ENCODE data around the gene USP10. TPM values are rescaled to one million over a fixed set of nuclear protein-coding genes. Genes with fewer than 3 reads are reported as not detected.

USP10 gene
- total RNA-seq, 2 donors from 2014 or later = 148 to 149 TPM

DNA sequence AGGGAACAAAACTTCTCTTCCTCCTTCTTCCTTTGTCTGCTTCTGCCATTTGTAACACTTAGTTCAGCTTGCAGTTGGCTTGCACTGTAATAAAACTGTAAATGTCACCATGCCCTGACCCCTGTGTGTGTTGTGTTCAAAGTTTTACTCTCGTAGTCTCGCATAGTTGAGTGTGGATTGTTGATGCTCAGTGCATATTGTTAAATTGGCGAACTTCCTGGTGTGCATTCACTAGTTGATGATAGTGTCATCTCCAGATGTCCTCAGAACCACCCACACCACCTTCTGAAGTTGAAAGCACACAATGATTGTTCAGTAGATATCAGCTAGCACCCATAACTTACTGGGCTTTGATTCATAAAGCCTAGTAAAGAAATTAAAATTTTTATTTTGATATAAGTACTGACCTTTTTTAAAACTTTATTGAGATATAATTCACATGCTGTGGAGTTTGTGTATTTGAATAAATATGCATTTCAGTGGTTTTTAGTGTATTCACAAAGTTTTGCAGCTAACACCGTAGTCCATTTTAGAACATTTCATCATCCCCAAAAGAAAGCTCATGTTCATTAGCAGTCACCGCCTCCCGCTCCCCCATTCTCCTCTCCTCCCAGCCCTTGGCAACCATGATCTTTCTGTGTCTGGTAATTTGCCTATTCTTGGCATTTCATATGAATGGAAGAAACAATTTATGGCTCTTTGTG is 25.0 kb downstream of the USP10 start:
- Histone ChIP-seq H3K9ac (ENCODE audit: extremely low read depth, low read length, poor library complexity, severe bottlenecking) (peak overlapping the region; percentile 11), H3K27ac (ENCODE audit: low read depth, low read length) (no peak overlapping the region), H3K4me3 (ENCODE audit: low read length) (no peak overlapping the region), H3K36me3 (ENCODE audit: control insufficient read depth, insufficient read depth, low read length) (peaks cover 18% of the 10 kb centered on the region), H3K27me3 (ENCODE audit: control insufficient read depth, insufficient read depth, low read length, poor library complexity, severe bottlenecking) (no peaks in the 10 kb centered on the region), H3K9me3 (ENCODE audit: control insufficient read depth, low read length) (no peaks in the 10 kb centered on the region), H3K4me1 (ENCODE audit: control insufficient read depth, insufficient read depth, low read length) (peaks cover 13% of the 10 kb centered on the region)
- no peak for DNase-seq
- TF ChIP-seq CTCF (conservative IDR thresholded peaks at IDR 0.05) = no peak
- Mint-ChIP-seq H3K4me1 (peaks cover 55% of the 10 kb centered on the region), H3K36me3 (ENCODE audit: low read depth) (peaks cover 24% of the 10 kb centered on the region), H3K4me3 (no peak overlapping the region), H3K27ac (peak overlapping the region; percentile 90), H3K27me3 (ENCODE audit: insufficient read depth) (no peaks in the 10 kb centered on the region), H3K9me3 (no peaks in the 10 kb centered on the region)
- 80 to 100% methylated on average over 1 to 6 of the region's 6 CpGs for WGBS, 2 experiments (ENCODE audit: insufficient coverage in 1 of 2, insufficient read length in 1 of 2)

DNA sequence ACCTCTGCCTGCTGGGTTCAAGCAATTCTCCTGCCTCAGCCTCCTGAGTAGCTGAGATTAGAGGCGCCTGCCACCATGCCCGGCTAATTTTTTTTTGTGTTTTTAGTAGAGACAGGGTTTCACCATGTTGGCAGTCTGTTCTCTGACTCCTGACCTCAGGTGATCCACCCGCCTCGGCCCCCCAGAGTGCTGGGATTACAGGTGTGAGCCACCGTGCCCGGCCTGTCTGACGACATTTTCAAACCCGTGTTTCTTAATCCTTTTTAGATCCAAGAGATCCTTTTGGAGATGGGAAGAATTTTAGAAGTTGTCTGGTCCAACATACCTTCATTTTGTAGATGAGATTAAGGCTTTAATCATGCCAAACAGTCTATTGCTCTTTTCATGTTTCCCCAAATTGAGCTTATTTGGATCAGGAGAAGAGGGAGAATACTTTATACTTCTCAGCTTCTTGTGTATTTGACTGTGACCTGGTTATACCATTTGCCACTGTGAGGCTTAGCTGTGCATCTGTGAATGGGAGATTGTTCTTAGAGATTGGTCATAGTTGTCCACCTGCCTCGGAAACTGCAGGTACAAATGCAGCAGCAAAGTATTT is 25.8 kb downstream of the USP10 start:
- peaks cover 61% of the 10 kb centered on the region for H3K4me1 Mint-ChIP-seq
- Histone ChIP-seq H3K4me3 (ENCODE audit: low read length) (peak overlapping the region; percentile 8), H3K9ac (ENCODE audit: extremely low read depth, low read length, poor library complexity, severe bottlenecking) (peak overlapping the region; percentile 11), H3K9me3 (ENCODE audit: control insufficient read depth, low read length) (no peaks in the 10 kb centered on the region), H3K4me1 (ENCODE audit: control insufficient read depth, insufficient read depth, low read length) (peaks cover 13% of the 10 kb centered on the region), H3K36me3 (ENCODE audit: control insufficient read depth, insufficient read depth, low read length) (peaks cover 13% of the 10 kb centered on the region), H3K27me3 (ENCODE audit: control insufficient read depth, insufficient read depth, low read length, poor library complexity, severe bottlenecking) (no peaks in the 10 kb centered on the region), H3K27ac (ENCODE audit: low read depth, low read length) (peak overlapping the region; percentile 38)
- peaks cover 18% of the 10 kb centered on the region for H3K36me3 Mint-ChIP-seq (ENCODE audit: low read depth)
- peak; percentile 82 for DNase-seq
- H3K27me3 Mint-ChIP-seq (ENCODE audit: insufficient read depth) = no peaks in the 10 kb centered on the region
- no peak for TF ChIP-seq CTCF (conservative IDR thresholded peaks at IDR 0.05)
- peak overlapping the region; percentile 19 for H3K4me3 Mint-ChIP-seq
- no peaks in the 10 kb centered on the region for H3K9me3 Mint-ChIP-seq
- H3K27ac Mint-ChIP-seq = peak overlapping the region; percentile 90
- 37 to 40% methylated on average over 8 to 9 of the region's 9 CpGs for WGBS, 2 experiments (ENCODE audit: insufficient coverage in 1 of 2, insufficient read length in 1 of 2)

DNA sequence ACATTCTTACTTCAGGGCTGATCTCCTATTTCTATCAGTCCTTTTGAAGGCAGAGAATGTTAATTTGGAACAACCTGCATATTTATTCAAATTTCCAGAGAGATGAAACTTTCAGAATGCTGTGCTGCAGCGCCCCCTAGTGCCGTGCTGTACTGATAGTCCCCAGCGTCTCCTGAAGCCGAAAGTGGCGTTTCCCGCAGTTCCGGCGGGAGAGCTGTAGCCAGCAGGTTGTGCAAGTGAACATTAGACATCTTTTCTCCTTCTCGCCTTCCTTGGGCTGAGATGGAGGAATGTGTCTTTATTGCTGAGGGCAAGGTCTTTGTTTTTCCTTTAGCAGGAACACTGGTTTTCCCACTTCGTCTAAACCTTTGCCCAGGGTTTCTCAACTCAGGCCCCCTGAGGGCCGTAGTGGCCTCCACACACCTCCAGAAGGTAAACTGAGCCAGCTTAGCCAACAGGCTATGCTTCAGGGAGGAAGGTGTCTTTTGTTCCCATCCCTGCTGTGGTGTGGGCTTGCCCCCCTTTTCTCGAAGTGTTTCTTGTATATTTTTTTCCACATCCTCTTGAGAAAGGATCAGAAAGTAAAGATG is 26.4 kb downstream of the USP10 start:
- Histone ChIP-seq H3K9ac (ENCODE audit: extremely low read depth, low read length, poor library complexity, severe bottlenecking) (peak overlapping the region; percentile 17), H3K27ac (ENCODE audit: low read depth, low read length) (no peak overlapping the region), H3K4me3 (ENCODE audit: low read length) (peak overlapping the region; percentile 8), H3K9me3 (ENCODE audit: control insufficient read depth, low read length) (no peaks in the 10 kb centered on the region), H3K27me3 (ENCODE audit: control insufficient read depth, insufficient read depth, low read length, poor library complexity, severe bottlenecking) (no peaks in the 10 kb centered on the region), H3K36me3 (ENCODE audit: control insufficient read depth, insufficient read depth, low read length) (peaks cover 12% of the 10 kb centered on the region), H3K4me1 (ENCODE audit: control insufficient read depth, insufficient read depth, low read length) (peaks cover 13% of the 10 kb centered on the region)
- H3K4me1 Mint-ChIP-seq = peaks cover 62% of the 10 kb centered on the region
- peak; percentile 100 for TF ChIP-seq CTCF (conservative IDR thresholded peaks at IDR 0.05)
- peak overlapping the region; percentile 90 for H3K27ac Mint-ChIP-seq
- peak overlapping the region; percentile 19 for H3K4me3 Mint-ChIP-seq
- no peaks in the 10 kb centered on the region for H3K9me3 Mint-ChIP-seq
- no peaks in the 10 kb centered on the region for H3K27me3 Mint-ChIP-seq (ENCODE audit: insufficient read depth)
- WGBS, 2 experiments (ENCODE audit: insufficient coverage in 1 of 2, insufficient read length in 1 of 2) = 23 to 29% methylated on average over 8 to 12 of the region's 12 CpGs
- DNase-seq = peak; percentile 94
- H3K36me3 Mint-ChIP-seq (ENCODE audit: low read depth) = peaks cover 12% of the 10 kb centered on the region
